LNCaP clone FGC (cell line): Measurements from ENCODE around the gene IQGAP2.
"Not testable (repeated sequence)": the region's sequence is repeated elsewhere in the genome, so short reads cannot be mapped to it uniquely, and the experiment has no call there.

ENCODE experiments used
- DNase-seq: peaks from one replicate; pipeline ENCODE4 v3.0.0-alpha.2; 2011; ENCODE audit warnings: low read depth
- H3K4me3 ChIP-seq: 2 replicates; pipeline ENCODE4 v1.5.1; 2011; ENCODE audit warnings: mild to moderate bottlenecking, low read depth, low read length, control low read depth
- TF ChIP-seq, protein P1 (sequence below): IDR thresholded peaks from 2 replicates; pipeline ENCODE4 v1.5.1; 2012; ENCODE audit warnings: mild to moderate bottlenecking; ENCODE audit not compliant: control insufficient read depth, insufficient read depth; ENCODE audit errors: extremely low read depth

Gene IQGAP2

DNA sequence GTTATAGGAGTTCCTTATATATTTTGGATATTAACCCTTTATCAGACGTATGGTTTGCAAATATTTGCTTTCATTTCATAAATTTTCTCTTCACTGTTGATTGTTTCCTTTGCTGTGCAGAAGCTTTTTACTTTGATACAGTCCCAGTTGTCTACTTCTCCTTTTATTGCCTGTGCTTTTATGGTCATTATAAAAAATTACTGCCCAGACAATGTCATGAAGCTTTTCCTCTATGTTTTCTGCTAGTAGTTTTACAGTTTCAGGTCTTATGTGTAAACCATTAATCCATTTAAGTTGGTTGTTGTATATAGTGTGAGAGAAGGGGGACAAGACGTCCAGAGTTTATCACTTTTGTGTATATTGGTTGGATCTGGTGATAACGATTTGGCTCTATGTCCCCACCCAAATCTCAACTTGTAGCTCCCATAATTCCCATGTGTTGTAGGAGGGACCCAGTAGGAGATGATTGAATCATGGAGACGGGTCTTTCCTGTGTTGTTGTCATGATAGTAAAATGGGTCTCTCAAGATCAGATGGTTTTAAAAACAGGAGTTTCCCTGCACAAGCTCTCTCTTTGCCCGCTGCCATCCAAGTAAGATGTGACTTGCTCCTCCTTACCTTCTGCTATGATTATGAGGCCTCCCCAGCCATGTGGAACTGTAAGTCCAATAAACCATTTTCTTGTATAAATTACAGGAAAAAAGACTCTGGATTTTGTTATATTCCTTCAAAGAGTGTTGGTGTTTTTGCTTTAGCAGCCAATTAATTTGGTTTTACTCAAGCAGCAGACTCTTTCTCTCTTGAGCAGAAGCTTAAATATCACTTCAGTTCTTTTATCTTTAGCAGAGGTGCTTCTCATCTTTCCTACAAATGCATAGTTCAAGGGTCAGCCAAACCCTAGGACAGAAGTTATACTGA is 326.5 kb downstream of the IQGAP2 start:
- H3K4me3 ChIP-seq: no peak overlapping the region
- no peak for DNase-seq
- TF ChIP-seq, protein P1, sequence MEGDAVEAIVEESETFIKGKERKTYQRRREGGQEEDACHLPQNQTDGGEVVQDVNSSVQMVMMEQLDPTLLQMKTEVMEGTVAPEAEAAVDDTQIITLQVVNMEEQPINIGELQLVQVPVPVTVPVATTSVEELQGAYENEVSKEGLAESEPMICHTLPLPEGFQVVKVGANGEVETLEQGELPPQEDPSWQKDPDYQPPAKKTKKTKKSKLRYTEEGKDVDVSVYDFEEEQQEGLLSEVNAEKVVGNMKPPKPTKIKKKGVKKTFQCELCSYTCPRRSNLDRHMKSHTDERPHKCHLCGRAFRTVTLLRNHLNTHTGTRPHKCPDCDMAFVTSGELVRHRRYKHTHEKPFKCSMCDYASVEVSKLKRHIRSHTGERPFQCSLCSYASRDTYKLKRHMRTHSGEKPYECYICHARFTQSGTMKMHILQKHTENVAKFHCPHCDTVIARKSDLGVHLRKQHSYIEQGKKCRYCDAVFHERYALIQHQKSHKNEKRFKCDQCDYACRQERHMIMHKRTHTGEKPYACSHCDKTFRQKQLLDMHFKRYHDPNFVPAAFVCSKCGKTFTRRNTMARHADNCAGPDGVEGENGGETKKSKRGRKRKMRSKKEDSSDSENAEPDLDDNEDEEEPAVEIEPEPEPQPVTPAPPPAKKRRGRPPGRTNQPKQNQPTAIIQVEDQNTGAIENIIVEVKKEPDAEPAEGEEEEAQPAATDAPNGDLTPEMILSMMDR: no peak

DNA sequence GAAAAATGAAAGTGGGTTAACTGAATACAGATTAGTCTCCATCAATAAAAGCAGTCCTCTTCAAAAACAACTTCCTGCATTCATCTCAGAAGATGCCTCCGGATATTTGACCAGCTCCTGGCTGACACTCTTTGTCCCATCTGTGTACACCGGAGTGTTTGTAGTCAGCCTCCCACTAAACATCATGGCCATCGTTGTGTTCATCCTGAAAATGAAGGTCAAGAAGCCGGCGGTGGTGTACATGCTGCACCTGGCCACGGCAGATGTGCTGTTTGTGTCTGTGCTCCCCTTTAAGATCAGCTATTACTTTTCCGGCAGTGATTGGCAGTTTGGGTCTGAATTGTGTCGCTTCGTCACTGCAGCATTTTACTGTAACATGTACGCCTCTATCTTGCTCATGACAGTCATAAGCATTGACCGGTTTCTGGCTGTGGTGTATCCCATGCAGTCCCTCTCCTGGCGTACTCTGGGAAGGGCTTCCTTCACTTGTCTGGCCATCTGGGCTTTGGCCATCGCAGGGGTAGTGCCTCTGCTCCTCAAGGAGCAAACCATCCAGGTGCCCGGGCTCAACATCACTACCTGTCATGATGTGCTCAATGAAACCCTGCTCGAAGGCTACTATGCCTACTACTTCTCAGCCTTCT is 329.4 kb downstream of the IQGAP2 start:
- TF ChIP-seq, protein P1: no peak
- DNase-seq: no peak
- H3K4me3 ChIP-seq: no peak overlapping the region

DNA sequence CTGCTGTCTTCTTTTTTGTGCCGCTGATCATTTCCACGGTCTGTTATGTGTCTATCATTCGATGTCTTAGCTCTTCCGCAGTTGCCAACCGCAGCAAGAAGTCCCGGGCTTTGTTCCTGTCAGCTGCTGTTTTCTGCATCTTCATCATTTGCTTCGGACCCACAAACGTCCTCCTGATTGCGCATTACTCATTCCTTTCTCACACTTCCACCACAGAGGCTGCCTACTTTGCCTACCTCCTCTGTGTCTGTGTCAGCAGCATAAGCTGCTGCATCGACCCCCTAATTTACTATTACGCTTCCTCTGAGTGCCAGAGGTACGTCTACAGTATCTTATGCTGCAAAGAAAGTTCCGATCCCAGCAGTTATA is 329.9 kb downstream of the IQGAP2 start:
- TF ChIP-seq, protein P1: no peak
- no peak overlapping the region for H3K4me3 ChIP-seq
- no peak for DNase-seq

DNA sequence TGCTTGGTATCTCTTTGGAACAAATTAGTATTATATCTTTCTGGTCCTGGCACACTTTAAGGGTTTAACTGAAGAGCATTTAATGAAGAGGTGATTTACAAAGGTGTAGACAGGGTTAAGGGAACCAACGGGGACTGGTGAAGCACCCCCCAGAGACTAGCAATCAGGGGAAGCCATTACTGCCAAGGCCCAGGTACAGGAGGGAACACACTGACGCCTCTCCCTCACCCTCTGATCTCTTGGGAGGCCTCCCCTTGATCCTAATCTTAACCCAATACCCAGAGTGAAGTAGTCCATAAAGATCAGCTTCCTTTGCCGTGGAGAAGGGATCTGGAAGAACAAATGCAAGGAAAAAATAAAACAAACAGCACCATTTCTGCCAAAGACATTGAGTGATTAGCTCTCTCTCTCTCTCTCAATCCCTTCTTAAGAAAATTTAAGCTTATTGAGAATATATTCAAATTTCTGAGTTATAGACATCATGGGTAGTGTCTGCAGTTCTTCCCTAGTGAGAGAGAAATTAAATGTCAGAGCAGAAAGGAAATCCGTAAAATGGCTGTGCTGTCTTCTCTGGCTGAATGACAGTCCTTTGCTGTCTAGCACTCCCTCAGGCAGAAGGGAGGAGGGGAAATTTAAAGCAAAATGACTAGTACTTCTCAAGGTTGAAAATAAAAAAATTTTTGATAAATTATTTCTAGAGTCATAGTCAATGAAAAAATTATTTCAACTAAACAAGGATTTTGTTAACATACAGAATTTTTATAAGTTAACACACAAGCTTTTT is 332.9 kb downstream of the IQGAP2 start:
- DNase-seq: no peak
- TF ChIP-seq, protein P1: no peak
- H3K4me3 ChIP-seq: no peak overlapping the region

DNA sequence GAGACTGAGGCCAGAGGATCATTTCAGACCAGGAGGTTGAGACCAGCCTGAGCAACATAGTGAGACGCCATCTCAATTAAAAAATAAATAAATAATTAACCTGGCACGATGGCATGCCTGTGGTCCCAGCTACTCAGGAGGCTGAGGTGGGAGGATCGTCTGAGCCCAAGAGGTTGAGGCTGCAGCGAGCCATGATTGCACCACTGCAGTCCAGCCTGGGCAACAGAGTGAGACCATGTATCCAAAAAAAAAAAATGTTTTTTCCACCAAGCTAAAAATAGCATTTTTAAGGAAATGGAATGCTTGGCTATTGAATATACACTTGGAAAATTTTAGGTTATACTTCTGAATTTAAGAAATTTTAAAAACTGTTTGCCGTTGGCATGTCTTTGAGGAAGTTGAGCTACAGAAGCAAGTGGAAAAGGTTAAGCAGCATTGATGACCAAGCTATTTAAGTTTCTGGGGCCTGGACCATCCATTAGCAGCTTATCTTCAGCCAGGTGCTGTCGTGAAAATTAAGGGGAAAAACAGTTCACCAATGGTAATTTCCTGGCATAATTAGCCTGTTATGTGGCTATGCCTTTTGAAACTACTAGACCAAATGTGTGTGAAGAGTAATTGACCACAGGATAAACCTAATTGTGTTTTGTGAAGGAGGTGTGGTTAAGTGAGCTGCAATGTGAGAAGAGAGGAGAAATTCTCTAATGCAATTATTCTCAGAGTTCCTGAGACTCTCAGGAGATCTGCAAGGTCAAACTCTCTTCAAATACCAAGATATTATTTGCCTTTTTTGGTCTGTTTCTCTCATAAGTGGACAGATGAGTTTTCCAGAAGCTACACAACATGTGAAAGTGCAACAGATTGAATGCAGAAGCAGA is 333.8 kb downstream of the IQGAP2 start:
- TF ChIP-seq, protein P1: no peak
- no peak for DNase-seq

DNA sequence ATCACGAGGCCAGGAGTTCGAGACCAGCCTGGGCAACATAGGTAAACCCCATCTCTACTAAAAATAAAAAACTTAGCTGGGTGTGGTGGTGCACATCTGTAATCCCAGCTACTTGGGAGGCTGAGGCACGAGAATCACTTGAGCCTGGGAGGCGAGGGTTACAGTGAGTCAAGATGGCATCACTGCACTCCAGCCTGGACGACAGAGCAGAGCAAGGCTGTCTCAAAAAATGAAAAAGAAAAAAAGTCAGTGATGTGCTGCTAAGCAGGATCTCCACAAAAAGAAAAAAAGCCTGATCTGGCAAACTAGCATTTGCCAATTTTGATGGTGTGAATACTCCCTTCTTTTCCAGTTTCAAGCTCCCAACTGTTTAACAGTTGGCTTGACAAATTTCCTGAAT is 334.8 kb downstream of the IQGAP2 start:
- no peak overlapping the region for H3K4me3 ChIP-seq
- TF ChIP-seq, protein P1: no peak
- DNase-seq: no peak

More for the DNA sequence above, 333.8 kb downstream of the IQGAP2 start:
- no peak overlapping the region for H3K4me3 ChIP-seq

DNA sequence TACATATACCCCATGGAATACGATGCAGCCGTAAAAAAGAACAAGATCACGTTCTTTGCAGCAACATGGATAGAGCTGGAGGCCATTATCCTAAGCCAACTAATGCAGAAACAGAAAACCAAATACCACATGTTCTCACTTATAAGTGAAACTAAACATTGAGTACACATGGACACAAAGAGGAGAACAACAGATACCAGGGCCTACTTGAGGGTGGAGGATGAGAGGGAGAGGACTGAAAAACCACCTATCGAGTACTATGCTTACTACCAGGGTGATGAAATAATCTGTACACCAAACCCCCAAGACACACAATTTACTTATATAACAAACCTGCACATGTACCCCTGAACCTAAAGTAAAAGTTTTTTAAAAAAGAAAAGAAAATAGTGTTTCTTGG is 338.4 kb downstream of the IQGAP2 start:
- not testable (repeated sequence) for H3K4me3 ChIP-seq, DNase-seq
